A673 (cell line): Measurements from ENCODE around the gene IL1RL1.

ENCODE experiments used
- EZH2 ChIP-seq: fragments of 200-600 bp; sonication (generic); IDR thresholded peaks from 2 replicates; pipeline ENCODE4 v1.6.1; 2017; ENCODE audit warnings: borderline replicate concordance, low read depth, mild to moderate bottlenecking, mixed read lengths, antibody characterized with exemption, low read length; ENCODE audit not compliant: poor library complexity, severe bottlenecking
- TF ChIP-seq, protein P1 (sequence below): fragments of 300-800, 200-600 bp; sonication (generic); conservative IDR thresholded peaks from 2 replicates; pipeline ENCODE4 v1.5.1; 2017; ENCODE audit warnings: low read depth, mild to moderate bottlenecking, antibody characterized with exemption, low read length, moderate library complexity, mixed read lengths

DNA sequence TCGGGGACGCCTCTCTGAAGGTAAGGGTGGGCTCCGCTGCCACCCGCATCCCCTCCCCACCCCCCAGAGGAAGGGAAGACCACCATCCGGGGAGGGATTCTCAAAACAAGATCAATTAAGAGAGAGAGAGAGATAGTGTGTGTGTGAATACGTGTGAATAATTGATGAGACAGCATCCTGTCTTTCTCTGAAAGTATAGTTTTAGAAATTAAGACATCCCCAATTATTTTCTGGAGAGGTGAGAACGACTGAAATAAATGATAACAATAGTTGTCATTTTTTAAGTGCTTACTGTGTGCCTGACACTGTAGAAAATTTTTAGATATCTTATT, 45.0 kb downstream of the IL1RL1 start:
- TF ChIP-seq, protein P1, sequence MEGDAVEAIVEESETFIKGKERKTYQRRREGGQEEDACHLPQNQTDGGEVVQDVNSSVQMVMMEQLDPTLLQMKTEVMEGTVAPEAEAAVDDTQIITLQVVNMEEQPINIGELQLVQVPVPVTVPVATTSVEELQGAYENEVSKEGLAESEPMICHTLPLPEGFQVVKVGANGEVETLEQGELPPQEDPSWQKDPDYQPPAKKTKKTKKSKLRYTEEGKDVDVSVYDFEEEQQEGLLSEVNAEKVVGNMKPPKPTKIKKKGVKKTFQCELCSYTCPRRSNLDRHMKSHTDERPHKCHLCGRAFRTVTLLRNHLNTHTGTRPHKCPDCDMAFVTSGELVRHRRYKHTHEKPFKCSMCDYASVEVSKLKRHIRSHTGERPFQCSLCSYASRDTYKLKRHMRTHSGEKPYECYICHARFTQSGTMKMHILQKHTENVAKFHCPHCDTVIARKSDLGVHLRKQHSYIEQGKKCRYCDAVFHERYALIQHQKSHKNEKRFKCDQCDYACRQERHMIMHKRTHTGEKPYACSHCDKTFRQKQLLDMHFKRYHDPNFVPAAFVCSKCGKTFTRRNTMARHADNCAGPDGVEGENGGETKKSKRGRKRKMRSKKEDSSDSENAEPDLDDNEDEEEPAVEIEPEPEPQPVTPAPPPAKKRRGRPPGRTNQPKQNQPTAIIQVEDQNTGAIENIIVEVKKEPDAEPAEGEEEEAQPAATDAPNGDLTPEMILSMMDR, result no peak
- TF ChIP-seq EZH2, result no peak
